ENCODE data around the gene RCBTB2.

Gene RCBTB2

DNA sequence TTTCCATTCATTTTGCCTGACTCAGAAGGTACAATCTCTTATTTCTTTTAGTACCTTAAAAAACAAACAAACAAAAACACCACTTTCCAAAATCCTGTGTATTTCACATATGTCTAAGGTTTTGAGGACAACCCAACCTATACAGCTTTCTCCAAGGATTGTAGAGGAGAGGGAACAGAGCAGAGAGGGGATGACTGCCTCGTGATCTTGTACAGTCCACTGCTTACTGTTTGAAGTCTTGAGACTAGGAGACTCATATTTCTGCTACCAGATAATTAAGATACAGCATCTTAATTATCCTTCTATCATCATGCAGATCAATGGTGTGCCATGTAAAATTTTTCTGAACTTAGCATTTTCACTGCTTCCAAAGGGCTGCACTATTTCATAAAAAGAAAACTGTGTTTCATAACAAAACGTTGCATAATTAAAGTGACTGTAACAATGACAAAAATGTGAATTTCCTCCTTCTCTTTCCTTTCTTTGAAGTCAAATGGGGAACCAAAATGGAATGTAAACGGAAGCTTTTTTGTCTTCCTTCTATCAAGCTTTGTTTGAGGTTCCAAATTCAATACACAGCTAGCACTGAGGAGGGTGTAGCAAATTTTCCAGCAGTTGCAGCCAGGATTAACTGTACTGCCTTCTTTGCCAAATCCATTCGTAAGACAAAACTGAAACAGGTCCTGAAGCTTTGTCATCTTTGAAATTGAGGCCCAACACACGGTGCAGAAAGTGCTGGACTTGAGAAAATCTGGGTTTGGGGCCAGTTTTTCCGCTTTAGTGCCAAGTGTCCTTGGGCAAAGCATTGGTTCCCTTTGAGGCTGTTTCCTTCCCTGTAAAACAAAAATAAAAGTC is 34.9 kb upstream of the RCBTB2 start:
- DNase-seq = no peak

DNA sequence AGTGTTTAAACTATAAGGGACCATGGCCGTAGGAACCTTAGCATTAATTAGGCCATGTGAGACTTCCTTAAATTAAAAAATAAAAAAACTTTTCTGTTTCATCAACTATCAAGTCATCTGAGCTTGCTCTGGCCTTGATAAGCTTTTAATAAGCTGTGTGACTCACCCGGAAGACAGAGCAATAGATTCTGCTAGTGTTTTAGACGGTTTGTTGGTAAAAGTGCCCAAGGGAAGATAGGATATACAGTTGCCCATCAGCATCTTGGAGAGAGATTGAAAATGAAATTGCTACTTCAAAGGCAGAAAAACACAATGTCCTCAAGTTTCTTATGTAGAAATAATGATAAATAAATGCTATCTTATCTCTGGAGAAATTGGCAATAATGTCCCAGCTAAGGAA is 31.2 kb upstream of the RCBTB2 start:
- no peak for DNase-seq

- no peak for DNase-seq
Observed at GRCh38 chr13:48563626-48564025, 30.7 kb upstream of the RCBTB2 start.

DNA sequence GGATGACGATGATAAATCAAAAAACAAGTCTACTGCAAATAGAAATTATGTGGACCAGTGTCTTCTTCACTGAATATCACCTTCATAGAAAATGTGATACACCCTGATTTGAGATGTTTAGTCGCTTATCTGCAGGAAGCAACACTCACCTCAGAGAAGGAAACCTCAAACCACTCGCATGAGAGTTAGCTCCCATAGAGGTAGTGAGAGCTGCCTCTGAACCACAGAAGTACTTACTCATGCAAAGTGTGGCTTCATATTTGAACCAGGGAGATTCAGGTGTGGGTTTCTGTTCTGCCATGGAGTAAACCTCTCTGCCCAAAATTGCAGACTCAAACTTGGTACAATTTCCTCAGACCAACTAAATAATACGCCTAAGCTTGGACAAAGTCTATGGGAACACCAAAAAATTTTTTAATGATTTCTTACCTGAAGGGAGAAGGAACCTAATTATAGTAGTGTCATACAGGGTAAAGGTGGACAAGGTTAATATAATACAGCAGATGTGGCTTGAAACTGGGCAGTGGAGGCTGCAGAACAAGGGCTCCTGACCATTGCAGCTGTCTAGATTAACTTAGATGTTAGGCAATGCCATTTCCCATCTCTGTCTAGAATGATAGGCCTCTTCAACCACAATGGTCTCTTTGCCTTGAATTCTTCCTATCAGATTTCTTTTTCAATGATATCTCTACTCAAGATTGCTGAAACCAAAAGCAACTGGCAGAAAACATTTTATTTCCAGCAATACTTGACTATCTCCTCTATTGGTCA is 29.6 kb upstream of the RCBTB2 start:
- DNase-seq = no peak

DNA sequence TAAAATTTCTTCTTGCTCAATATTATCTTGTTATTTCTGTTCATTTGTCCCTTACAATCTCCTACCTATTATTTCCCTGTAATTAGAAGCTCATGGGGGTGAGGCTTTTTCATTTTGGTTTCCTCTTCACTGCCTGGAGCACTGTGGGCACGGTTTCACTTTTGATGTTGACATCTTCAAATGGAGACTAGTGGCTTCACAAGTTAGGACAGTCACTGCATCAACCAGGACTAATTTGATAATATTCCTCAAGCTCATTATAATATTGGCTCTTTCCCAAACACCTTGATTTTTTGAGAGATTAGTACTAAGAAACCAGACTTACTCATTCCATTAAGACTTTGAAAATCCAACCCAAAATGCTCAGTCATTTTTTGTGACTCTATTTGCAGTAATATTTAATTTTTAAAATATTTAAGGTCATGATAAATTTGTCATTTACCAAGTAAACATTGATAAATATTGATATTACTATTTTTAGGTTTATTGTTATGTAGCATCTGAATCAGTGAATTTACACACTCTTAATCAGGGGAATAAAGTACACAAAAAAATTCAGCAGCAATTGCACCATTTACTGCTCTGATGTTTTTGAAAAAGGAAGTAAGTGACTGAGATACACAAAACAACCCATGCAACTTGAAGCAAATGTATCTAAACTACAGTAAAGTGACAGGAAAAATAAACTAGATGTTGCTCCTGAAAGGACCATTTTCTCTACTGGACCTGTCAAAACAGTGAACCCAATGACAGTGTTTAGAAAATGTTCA is 28.8 kb upstream of the RCBTB2 start:
- DNase-seq = no peak

DNA sequence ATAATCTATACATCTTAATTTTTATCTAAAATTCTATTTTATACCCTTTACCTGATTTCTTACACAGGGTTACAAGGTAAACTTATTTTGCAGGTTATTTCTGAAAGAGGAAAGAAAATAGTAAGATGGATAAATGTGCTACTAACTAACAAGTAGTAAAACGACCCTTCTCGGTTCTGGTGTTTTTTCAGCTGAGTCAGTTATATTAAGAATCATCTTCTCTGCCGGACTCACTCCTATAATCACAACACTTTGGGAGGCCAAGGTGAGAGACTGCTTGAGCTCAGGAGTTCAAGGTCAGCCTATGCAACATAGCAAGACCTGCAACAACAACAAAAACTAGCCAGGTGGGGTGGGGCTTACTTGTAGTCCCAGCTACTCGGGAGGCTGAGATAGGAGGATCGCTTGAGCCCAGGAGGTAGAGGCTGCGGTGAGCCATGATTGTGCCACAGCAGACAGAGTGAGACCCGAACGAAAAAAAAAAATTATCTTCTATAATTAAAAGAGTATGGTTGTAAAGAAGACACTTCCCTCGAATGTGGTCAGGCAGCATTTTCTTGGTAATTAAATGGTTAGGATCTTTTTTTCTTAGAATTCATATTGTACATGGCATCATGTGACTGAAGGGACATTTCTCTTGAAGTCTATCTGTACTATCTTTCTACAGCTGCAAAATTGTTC is 27.9 kb upstream of the RCBTB2 start:
- DNase-seq = no peak

DNA sequence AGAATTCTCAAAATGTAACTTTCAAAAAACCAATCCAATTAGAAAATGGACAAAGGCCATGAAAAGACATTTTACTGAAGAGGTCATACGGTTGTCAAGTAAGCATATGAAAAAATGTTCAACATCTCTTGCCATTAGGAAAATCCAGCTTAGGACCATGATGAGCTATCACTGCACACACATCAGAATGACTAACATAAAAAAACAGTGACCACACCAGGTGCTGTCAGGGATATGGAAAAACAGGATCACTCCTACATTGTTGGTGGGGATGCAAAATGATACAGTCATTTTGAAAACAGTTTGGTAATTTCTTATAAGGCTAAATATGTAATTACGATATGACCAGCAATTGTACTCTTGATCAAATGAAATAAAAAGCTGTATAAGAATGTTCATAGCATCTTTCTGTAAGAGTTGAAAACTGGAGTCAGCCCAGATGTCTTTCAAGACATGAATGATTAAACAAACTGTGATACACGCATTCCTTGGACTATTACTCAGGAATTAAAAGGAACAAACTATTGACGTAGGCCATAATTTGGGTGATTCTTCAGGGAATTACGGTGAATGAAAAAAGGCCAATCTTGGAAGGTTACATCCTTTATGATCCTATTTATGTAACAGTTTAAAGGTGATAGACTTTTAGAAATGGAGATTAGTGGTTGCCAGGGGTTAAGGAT is 26.9 kb upstream of the RCBTB2 start:
- DNase-seq = no peak

GRCh38 chr13:48556817-48557216 is 23.9 kb upstream of the RCBTB2 start:
- no peak for DNase-seq

GRCh38 chr13:48555441-48555840 is 22.6 kb upstream of the RCBTB2 start:
- no peak for DNase-seq

GRCh38 chr13:48551329-48551728 is 18.4 kb upstream of the RCBTB2 start:
- no peak for DNase-seq

- DNase-seq = no peak
Observed at GRCh38 chr13:48549658-48550057, 16.8 kb upstream of the RCBTB2 start.

GRCh38 chr13:48547663-48548092 is 14.8 kb upstream of the RCBTB2 start:
- no peak for DNase-seq

DNA sequence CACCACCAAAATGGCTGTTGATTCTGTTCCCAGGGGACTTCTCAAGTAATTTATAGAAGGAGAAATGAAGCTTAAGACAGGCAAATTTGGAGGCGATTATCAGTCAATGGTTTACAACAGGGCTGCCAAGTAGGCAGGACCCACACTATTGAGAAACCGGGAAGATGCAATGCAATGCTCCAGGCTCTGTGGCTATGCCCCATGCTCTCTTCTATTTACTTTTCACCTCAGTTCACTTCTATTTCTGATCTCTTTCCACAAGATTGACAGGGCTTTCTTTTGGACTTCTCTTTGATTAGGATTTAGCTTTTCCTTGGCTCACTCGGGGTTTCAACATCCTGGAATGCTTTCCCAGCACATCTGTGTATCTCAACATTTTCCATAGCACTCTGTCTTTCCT is 12.7 kb upstream of the RCBTB2 start:
- DNase-seq = no peak

GRCh38 chr13:48542581-48543341 is 9.9 kb upstream of the RCBTB2 start:
- DNase-seq = peak; percentile 47

DNA sequence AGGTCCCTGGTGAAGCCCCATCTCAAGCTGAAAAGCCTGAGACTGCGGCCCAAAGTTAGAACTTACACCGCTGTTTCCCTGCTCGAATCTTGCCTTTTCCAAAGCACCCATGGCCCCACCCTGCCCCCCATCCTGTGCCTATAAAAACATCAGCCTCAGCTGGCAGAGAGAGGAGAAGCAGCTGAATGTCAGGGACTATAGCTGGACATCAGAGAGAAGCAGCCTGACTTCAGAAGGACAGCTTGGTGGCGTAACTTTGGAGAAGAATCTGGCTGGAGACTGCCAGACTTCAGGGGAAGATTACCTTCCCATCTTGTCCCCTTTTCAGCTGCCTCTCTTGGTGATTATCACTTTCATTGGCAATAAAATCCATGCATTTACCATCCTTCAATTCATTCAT is 9.3 kb upstream of the RCBTB2 start:
- peak; percentile 9 for DNase-seq

DNA sequence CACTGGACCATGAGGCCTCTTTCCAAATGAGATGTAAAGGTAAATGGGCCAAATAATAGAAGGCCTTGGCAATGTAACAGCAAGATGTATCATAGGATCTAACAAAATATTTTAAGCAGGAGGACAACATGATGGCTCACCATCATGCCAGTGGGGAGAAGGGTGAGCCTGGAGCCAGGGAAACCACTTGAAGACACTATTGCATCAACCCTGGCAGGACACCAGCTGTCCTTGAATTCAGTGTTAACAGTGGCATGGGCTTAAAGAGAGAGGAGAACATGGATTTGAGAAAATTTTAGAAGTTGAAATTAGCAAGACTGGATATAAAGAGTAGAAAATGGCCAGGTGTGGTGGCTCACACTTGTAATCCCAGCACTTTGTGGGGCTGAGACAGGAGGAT is 6.7 kb upstream of the RCBTB2 start:
- DNase-seq = no peak

- no peak for DNase-seq
Observed at GRCh38 chr13:48536621-48537250, 3.9 kb upstream of the RCBTB2 start.

DNA sequence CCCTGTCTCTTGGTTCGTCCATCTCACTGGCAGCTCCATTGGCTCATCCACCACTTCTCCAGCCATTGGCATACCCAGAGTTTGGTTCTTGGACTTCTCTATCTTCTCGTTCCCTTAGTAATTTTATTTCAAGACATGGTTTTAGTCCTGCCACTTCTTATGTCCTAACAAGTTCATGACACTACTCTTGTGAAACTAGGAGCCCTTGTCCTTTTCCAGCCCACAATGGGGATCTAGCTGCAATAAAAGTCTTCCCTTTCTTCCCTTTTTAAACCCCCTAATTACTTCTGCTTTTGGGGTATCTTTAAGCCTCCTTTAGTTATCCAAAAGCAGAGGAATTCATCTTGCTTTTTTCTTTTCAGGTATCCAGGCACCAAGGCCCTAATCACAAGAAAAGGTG is 2.9 kb upstream of the RCBTB2 start:
- no peak for DNase-seq

- no peak for DNase-seq
Observed at GRCh38 chr13:48534911-48535501, 2.1 kb upstream of the RCBTB2 start.
